ENCODE results near the gene ZNF444. TPM values are rescaled to one million over a fixed set of nuclear protein-coding genes. Genes with fewer than 3 reads are reported as not detected.
A peak's percentile ranks its signal among the peaks of the same experiment; 100 is the strongest.

ZNF444 gene
- total RNA-seq, 2 donors from 2014 or later: 28.2 to 31.0 TPM

DNA sequence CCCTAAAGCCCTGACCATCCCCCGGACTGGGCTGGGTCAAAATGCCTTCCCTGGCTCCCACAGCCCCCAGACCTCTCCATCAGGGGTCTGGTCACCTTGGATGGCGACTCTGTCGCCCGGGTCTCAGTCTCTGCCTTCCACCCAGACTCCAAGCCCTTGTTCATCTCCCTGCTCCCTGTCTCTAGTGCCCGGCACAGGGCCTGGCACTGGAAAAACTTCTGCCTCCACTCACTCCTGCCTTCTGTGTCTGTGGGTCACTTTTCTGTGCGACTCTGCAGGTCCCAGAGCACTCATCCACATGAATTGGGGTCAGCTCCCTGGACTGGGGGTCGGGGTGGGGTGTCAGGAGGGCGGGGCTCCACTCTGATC lies 21.1 kb upstream of the ZNF444 start:
- Histone ChIP-seq H3K9me3 (no peaks in the 10 kb centered on the region), H3K36me3 (no peaks in the 10 kb centered on the region), H3K4me1 (ENCODE audit: control insufficient read depth in 1 of 2, low read depth in 2 of 2) (peaks cover 20 to 32% of the 10 kb centered on the region in 2 donors), H3K27me3 (replicated peaks; ENCODE audit: insufficient read depth) (no peaks in the 10 kb centered on the region), H3K4me3 (peak overlapping the region; percentile 92), H3K27ac (peak overlapping the region; percentile 61 to 83)
- no peak for ATAC-seq (ENCODE audit: insufficient number of reproducible peaks, low FRiP score, low read depth)
- TF ChIP-seq, protein P1, sequence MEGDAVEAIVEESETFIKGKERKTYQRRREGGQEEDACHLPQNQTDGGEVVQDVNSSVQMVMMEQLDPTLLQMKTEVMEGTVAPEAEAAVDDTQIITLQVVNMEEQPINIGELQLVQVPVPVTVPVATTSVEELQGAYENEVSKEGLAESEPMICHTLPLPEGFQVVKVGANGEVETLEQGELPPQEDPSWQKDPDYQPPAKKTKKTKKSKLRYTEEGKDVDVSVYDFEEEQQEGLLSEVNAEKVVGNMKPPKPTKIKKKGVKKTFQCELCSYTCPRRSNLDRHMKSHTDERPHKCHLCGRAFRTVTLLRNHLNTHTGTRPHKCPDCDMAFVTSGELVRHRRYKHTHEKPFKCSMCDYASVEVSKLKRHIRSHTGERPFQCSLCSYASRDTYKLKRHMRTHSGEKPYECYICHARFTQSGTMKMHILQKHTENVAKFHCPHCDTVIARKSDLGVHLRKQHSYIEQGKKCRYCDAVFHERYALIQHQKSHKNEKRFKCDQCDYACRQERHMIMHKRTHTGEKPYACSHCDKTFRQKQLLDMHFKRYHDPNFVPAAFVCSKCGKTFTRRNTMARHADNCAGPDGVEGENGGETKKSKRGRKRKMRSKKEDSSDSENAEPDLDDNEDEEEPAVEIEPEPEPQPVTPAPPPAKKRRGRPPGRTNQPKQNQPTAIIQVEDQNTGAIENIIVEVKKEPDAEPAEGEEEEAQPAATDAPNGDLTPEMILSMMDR (IDR thresholded peaks at IDR 0.05): no peak
- no peak for DNase-seq (ENCODE audit: low spot score)

DNA sequence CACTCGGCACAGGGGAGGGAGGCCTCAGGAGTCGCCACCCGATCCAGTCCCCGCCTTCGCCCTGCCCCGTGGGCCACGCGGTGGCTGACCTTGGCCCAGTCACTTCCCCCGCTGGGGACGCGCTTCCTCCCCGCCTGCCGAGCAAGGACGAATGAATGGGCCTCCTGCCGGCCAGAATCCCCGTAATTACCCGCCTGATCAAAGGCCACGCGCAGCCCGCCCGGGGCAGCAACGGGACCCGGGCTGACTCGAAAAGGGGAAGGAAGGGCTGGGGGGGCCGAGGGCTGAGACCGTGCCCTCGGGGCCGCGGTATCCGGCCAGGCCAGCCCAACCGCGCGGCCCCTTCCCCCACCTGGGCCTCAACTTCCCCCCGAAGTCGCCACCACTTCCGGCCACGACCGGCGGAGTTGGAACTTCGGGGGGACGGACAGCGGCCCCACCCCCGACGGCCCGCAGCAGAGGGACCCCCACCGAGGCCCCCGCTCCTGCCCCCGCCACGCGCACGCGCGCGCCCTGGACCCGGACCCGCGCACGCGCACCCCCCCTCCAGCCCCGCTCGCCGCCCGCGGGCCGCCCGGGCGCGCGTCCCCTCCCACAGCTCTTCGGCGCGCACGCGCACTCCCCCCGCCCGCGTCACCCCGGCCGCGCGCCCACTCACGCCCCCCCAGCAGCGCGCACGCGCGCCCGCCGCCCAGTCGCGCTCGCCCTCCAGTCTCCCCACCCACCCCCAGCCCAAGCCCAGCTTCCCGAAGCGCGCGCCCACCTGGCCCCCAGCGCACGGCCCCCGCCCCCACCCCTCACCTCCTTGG lies 20.5 kb upstream of the ZNF444 start:
- Histone ChIP-seq H3K27me3 (replicated peaks; ENCODE audit: insufficient read depth) (no peaks in the 10 kb centered on the region), H3K9me3 (no peaks in the 10 kb centered on the region), H3K27ac (peak overlapping the region; percentile 75 to 83), H3K36me3 (no peaks in the 10 kb centered on the region), H3K4me1 (ENCODE audit: control insufficient read depth in 1 of 2, low read depth in 2 of 2) (peaks cover 20 to 32% of the 10 kb centered on the region in 2 donors), H3K4me3 (peak overlapping the region; percentile 92)
- DNase-seq (ENCODE audit: low spot score) (peak; percentile 28), ATAC-seq (ENCODE audit: insufficient number of reproducible peaks, low FRiP score, low read depth) (peak; percentile 15)
- TF ChIP-seq, protein P1 (IDR thresholded peaks at IDR 0.05): peak; percentile 34

DNA sequence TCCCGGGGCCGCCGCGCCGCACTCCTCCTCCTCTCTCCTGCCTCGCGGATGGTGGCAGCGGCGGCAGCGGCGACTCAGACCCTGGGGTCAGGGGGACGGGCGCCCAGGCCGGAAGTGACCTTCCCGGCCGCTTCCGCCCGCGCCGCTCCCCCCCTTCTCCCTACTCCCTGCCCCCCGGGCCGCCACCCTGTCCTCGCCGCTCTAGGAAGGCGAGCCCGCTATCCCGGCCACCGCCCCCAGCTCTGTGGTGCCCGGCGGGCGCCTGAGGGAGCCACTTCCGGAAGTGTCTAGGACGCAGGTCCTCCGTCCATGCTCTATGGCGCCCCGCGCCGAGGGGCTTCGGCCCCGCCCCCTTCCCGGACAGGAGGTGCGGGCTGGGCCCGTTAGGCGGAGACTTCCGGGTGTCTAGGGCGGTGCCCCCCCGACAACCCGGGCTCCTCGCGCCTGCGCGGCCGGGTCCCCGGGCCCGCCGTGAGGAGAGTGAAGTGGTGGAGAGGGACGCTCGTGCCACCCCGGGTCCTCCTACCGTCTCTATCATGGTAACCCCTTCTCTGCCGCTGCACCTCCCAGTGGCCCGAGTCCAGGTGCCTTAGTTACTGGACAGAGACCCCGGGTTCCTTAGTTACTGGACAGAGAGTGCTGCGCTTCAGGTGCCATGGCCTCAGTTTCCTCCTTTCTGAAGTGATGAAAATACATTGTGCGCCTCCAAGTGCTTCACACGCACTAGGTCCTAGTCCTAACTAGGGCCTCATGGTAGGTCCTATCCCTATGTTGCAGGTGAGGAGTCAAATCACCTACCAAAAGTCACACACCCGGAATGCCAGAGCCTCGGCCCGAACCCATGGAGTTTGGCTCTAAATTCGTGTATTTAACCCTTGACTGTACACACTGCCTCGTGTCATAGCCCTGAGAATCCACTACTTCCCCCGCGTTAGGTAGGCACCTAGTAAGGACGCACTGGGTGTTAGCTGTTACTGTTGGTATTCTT lies 19.6 kb upstream of the ZNF444 start, which contains the start of gene ZNF787:
Gene ZNF787 (minus strand): TSS at position 116 of the 988 bp plus-strand sequence. CDS start 18,078 bp downstream, outside the sequence.
- ATAC-seq (ENCODE audit: insufficient number of reproducible peaks, low FRiP score, low read depth): peak; percentile 90
- TF ChIP-seq, protein P1 (IDR thresholded peaks at IDR 0.05): no peak
- peak within 1 kb of the TSS; percentile 92 for H3K4me3 ChIP-seq
- H3K4me1 ChIP-seq (ENCODE audit: control insufficient read depth in 1 of 2, low read depth in 2 of 2): peaks cover 20 to 32% of the 10 kb centered on the region in 2 donors
- H3K9me3 ChIP-seq: no peaks in the 10 kb centered on the region
- peak; percentile 95 for DNase-seq (ENCODE audit: low spot score)
- H3K36me3 ChIP-seq: no peaks in the 10 kb centered on the region
- H3K27ac ChIP-seq: peak within 1 kb of the TSS; percentile 75 to 83
- no peaks in the 10 kb centered on the region for H3K27me3 ChIP-seq (replicated peaks; ENCODE audit: insufficient read depth)

DNA sequence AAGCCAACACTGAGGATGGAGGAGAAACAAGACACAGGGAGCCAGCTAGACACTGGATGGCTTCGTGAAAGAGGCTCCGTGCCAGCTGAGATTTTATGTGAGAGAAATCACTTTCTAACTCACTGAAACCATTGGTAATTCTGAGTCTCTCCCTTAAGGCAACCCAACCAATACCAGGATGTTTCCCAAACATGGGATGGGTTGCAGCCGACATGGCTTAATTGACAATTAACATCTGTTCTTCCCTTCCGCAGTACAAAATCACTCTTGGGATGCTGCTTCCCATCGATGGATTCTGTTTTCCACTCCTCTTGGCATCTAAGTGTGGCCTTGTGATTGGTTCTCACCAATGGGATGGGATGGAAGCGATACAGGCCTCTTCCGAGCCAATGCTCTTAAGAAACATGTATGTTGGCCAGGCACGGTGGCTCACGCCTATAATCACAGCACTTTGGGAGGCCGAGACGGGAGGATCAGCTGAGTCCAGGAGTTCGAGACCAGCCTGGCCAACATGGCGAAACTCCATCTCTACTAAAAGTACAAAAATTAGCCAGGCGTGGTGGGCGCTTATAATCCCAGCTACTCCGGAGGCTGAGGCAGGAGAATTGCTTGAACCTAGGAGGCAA lies 17.7 kb upstream of the ZNF444 start:
- Histone ChIP-seq H3K27me3 (replicated peaks; ENCODE audit: insufficient read depth) (no peaks in the 10 kb centered on the region), H3K9me3 (no peaks in the 10 kb centered on the region), H3K27ac (no peak overlapping the region), H3K4me1 (ENCODE audit: control insufficient read depth in 1 of 2, low read depth in 2 of 2) (peaks cover 15 to 23% of the 10 kb centered on the region in 2 donors), H3K4me3 (no peak overlapping the region), H3K36me3 (no peaks in the 10 kb centered on the region)
- ATAC-seq (ENCODE audit: insufficient number of reproducible peaks, low FRiP score, low read depth) (no peak), DNase-seq (ENCODE audit: low spot score) (no peak)
- TF ChIP-seq, protein P1 (IDR thresholded peaks at IDR 0.05): no peak

Data from thoracic aorta (tissue), 2 donors.